Memory B cell (primary cell): ENCODE measurements around the gene PTAR1.
"Not testable (repeated sequence)": the region's sequence is repeated elsewhere in the genome, so short reads cannot be mapped to it uniquely, and the experiment has no call there.

Source experiments
- ATAC-seq: fragments of 150-1000 bp; cut with Tn5 transposase; 2 replicates; pipeline ENCODE4 v1.10.0; 2021; ENCODE audit warnings: low read depth, mild to moderate bottlenecking, moderate library complexity
- DNase-seq, 2 donors: peaks; one replicate each; pipeline ENCODE4 v3.0.0; 2022; ENCODE audit warnings: low spot score in 2 of 2
- H3K27ac Mint-ChIP-seq: one replicate; pipeline ENCODE4 v1.8.0; 2022; ENCODE audit warnings: mild to moderate bottlenecking, moderate library complexity, mixed read lengths
- H3K27me3 Mint-ChIP-seq: one replicate; pipeline ENCODE4 v1.8.0; 2022; ENCODE audit warnings: mixed read lengths
- H3K36me3 Mint-ChIP-seq: one replicate; pipeline ENCODE4 v1.8.0; 2022; ENCODE audit warnings: mild to moderate bottlenecking, mixed read lengths
- H3K4me1 Mint-ChIP-seq: one replicate; pipeline ENCODE4 v1.8.0; 2022; ENCODE audit warnings: mixed read lengths
- H3K4me3 Mint-ChIP-seq: one replicate; pipeline ENCODE4 v1.8.0; 2022; ENCODE audit warnings: mild to moderate bottlenecking, moderate library complexity, mixed read lengths
- H3K9me3 Mint-ChIP-seq: one replicate; pipeline ENCODE4 v1.8.0; 2022; ENCODE audit warnings: mixed read lengths

The PTAR1 gene

DNA sequence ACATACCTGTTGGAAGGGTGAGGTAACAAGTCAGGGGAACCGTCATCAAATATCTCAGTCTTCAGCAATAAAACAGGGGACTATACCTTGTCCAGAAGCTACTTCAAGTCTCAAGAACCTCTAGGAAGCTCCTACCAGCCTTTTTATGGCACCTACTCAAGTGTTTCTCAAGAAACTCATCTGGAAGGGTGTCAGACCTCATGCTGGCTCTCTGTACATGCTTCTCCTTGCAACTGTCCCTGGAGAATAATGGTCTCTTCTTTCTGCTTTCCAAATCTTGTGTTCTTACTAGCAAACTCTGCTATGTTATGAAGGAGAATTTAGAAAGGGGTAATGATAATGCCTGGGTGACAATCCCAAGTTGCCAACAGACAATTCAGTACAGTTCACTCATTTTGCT, 8.3 kb upstream of the PTAR1 start:
- Mint-ChIP-seq H3K27ac (no peak overlapping the region), H3K9me3 (no peaks in the 10 kb centered on the region), H3K27me3 (no peaks in the 10 kb centered on the region), H3K4me3 (no peak overlapping the region), H3K36me3 (no peaks in the 10 kb centered on the region), H3K4me1 (no peaks in the 10 kb centered on the region)
- DNase-seq (no peak), ATAC-seq (no peak)

DNA sequence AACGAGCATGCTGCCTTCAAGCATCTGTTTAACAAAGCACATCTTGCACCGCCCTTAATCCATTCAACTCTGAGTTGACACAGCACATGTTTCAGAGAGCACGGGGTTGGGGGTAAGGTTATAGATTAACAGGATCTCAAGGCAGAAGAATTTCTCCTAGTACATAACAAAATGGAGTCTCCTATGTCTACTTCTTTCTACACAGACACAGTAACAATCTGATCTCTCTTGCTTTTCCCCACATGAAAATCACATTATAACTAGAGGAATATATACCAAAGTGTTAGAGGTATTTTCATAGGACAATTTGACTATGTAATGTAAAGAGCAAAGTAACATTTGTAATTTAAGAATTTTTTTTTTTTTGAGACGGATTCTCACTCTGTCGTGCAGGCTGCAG, 4.1 kb upstream of the PTAR1 start:
- H3K4me1 Mint-ChIP-seq, ATAC-seq, DNase-seq, H3K4me3 Mint-ChIP-seq, H3K27ac Mint-ChIP-seq, H3K27me3 Mint-ChIP-seq, H3K9me3 Mint-ChIP-seq, H3K36me3 Mint-ChIP-seq: not testable (repeated sequence)

DNA sequence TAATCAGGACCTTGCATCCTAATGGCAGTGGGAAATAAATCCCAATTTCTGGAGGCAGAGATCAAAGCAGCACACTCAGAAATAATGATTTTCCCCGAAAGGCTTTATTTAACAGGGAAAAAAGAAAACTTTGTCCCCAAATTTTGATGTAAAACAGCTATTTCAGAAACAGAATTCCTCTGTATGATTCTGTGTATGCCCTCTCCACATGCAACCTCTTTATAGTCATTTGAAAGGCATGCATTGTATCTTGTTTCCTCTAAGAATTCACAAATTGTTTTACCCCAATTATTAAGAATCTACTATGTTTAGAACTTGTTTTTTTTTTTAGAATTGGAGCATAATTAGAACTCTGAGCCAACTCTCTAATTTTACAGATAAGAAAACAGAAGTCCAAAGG, 2.7 kb upstream of the PTAR1 start:
- Mint-ChIP-seq H3K36me3 (peaks cover 2% of the 10 kb centered on the region), H3K27me3 (no peaks in the 10 kb centered on the region), H3K4me3 (no peak overlapping the region), H3K9me3 (no peaks in the 10 kb centered on the region), H3K27ac (no peak overlapping the region), H3K4me1 (peaks cover 8% of the 10 kb centered on the region)
- ATAC-seq (no peak), DNase-seq (no peak)

DNA sequence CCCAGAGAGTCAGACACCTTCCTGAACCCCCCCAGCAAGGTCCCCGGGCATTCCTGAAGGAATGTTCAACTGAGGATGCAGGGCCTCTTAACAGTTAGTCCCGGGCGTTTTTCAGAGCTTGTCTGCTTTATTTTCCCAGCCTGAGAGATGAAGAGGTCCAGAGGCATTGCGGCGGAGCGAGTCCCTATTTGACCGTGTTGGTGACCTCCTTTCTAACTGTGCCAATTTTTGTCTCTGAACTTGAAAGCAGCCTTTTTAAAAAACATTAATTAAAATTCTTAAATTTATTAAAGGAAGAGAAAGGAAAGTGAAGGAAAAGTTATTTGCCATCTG, 433 bp upstream of the PTAR1 start:
- Mint-ChIP-seq H3K27me3 (no peaks in the 10 kb centered on the region), H3K4me1 (peaks cover 14% of the 10 kb centered on the region), H3K9me3 (no peaks in the 10 kb centered on the region), H3K4me3 (peak overlapping the region; percentile 95), H3K36me3 (peaks cover 4% of the 10 kb centered on the region), H3K27ac (peak overlapping the region; percentile 93)
- no peak for DNase-seq
- ATAC-seq: no peak

DNA sequence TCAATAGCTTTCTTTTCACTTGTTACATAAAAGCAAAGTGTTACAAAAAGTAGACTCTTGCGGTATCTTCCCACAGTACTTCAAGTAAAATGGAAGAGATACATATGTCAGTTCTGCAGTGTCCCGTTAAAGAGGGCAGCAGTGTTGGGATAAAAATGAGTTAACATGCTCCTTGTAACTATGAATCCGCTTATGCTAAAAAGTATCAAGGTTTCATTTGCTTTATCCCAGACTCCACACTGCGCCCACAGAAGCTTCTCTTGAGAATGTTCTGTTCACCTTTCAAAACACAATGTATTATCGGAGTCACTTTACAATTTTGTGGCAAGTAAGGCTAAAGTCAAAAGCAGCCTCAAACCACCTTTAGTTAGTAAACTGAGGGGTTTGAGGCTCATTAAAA, 790 bp downstream of the PTAR1 start:
- H3K9me3 Mint-ChIP-seq: no peaks in the 10 kb centered on the region
- peaks cover 15% of the 10 kb centered on the region for H3K4me1 Mint-ChIP-seq
- DNase-seq (no peak), ATAC-seq (no peak)
- peak overlapping the region; percentile 95 for H3K4me3 Mint-ChIP-seq
- H3K36me3 Mint-ChIP-seq: peaks cover 4% of the 10 kb centered on the region
- H3K27me3 Mint-ChIP-seq: no peaks in the 10 kb centered on the region
- H3K27ac Mint-ChIP-seq: peak overlapping the region; percentile 93

DNA sequence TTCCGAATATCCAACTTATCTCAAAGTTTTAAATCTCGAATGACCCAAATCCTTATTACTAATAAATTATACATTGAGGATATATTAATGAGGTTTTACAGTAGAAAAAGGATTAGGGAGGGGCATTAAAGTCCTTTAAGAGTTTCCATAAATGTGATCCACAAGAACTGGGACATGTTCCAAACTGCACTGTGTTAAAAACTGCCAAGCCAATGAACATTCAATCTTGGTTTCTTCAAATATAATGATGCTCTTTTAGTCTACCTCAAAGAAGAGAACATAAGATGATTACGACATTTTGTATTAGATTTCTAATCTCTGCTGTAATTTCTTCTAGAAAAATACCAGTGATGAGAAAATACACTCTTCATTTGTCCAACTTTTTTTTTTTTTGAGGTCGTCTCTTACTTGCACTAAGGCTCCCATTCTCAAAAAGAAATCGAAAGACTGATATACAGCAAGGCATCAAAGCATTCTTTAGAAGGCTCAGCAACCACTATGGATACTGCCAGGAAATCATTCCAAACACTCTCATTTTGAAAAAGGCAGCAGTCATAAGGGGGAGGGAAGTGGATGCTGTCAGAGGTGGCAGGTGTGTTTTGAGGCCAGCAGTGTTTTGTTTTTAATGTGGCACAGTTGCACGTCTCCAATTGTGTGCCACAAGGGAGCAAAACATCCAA, 1.7 kb downstream of the PTAR1 start:
- no peak for DNase-seq
- peaks cover 22% of the 10 kb centered on the region for H3K4me1 Mint-ChIP-seq
- no peak overlapping the region for H3K27ac Mint-ChIP-seq
- H3K27me3 Mint-ChIP-seq: no peaks in the 10 kb centered on the region
- H3K4me3 Mint-ChIP-seq: peak overlapping the region; percentile 62
- H3K9me3 Mint-ChIP-seq: no peaks in the 10 kb centered on the region
- H3K36me3 Mint-ChIP-seq: peaks cover 4% of the 10 kb centered on the region
- no peak for ATAC-seq

DNA sequence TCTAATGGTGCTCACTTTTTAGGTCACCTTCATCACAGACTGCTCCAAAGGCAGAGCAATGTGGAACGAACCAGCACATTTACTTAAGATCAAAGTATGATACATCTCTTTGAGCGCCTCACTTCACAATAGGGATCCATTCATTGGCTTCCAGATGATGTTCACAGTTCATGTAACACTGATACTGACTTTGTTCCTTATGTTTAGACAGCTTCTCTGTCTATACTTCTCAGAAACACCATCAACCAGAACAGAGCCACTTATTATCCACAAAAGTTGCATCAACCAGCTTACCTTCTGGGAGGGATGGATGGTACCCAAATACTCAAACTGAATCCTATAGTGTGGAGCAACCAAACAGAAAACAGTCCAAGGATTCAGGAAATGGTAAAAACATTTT, 4.6 kb downstream of the PTAR1 start:
- Mint-ChIP-seq H3K4me3 (no peak overlapping the region), H3K36me3 (peaks cover 4% of the 10 kb centered on the region), H3K27me3 (no peaks in the 10 kb centered on the region), H3K4me1 (peaks cover 22% of the 10 kb centered on the region), H3K27ac (no peak overlapping the region), H3K9me3 (no peaks in the 10 kb centered on the region)
- DNase-seq (no peak), ATAC-seq (no peak)

DNA sequence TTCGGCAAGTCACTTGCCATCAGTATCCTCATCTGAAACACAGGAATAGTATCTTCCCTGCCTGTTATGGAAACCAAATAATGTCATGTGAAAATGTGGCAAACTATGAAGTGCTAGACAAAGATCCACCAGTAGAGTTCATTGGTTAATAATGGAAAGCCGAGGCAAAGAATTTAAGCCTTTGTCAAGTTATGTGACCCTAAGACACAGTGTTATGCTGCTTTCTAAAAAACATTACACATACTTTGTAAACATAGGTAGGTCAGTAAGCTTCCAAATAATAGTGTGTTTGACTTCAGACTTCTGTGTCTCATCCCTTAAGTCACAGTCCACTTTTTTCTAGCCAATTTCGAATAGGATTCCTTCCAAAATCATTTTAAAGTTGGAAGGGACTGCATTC, 6.0 kb downstream of the PTAR1 start:
- no peak overlapping the region for H3K4me3 Mint-ChIP-seq
- H3K4me1 Mint-ChIP-seq: peaks cover 22% of the 10 kb centered on the region
- H3K9me3 Mint-ChIP-seq: no peaks in the 10 kb centered on the region
- peaks cover 9% of the 10 kb centered on the region for H3K36me3 Mint-ChIP-seq
- DNase-seq (no peak), ATAC-seq (no peak)
- H3K27me3 Mint-ChIP-seq: no peaks in the 10 kb centered on the region
- no peak overlapping the region for H3K27ac Mint-ChIP-seq

DNA sequence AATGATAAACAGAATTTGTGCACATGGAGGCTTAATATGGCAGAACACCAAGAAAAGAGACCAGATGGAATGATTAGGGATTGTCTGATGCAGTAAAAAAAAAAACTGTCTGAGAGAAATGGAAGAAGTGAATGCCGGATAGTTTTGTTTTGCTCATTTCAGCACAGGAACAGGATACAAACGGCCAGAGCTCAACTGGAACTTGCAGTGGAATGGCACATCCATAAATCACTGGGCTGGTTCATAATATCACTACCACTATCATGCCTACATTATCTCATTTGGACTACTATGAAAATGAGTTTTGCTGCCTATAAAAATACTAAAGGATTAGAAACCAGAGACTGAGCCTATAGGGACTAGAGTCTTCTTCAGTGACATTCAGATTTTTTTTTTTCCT, 9.7 kb downstream of the PTAR1 start:
- H3K9me3 Mint-ChIP-seq: no peaks in the 10 kb centered on the region
- peaks cover 28% of the 10 kb centered on the region for H3K4me1 Mint-ChIP-seq
- H3K27me3 Mint-ChIP-seq: no peaks in the 10 kb centered on the region
- H3K36me3 Mint-ChIP-seq: peaks cover 25% of the 10 kb centered on the region
- ATAC-seq (no peak), DNase-seq (no peak)
- H3K4me3 Mint-ChIP-seq: no peak overlapping the region
- H3K27ac Mint-ChIP-seq: no peak overlapping the region

DNA sequence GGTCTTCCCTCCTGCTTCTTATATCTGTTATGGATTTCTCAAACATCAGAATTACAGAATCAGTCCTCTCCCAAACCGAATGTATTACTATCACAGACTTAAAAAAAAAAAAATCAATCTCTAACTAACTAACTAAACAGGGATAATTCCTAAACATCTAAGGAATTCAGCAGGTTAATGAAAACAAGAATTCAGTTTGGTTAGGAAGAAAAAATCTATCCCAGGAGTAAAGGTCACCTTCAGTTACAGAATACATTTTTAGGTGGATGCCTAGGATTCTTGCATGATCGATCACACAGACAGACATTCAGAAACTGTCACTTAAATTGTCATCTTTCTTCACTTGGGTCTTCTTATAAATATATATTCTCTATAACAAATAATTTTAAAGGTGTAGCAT, 11.5 kb downstream of the PTAR1 start:
- H3K27me3 Mint-ChIP-seq: no peaks in the 10 kb centered on the region
- no peak overlapping the region for H3K4me3 Mint-ChIP-seq
- ATAC-seq: no peak
- no peak for DNase-seq
- no peaks in the 10 kb centered on the region for H3K9me3 Mint-ChIP-seq
- peaks cover 27% of the 10 kb centered on the region for H3K4me1 Mint-ChIP-seq
- peaks cover 31% of the 10 kb centered on the region for H3K36me3 Mint-ChIP-seq
- peak overlapping the region; percentile 42 for H3K27ac Mint-ChIP-seq

DNA sequence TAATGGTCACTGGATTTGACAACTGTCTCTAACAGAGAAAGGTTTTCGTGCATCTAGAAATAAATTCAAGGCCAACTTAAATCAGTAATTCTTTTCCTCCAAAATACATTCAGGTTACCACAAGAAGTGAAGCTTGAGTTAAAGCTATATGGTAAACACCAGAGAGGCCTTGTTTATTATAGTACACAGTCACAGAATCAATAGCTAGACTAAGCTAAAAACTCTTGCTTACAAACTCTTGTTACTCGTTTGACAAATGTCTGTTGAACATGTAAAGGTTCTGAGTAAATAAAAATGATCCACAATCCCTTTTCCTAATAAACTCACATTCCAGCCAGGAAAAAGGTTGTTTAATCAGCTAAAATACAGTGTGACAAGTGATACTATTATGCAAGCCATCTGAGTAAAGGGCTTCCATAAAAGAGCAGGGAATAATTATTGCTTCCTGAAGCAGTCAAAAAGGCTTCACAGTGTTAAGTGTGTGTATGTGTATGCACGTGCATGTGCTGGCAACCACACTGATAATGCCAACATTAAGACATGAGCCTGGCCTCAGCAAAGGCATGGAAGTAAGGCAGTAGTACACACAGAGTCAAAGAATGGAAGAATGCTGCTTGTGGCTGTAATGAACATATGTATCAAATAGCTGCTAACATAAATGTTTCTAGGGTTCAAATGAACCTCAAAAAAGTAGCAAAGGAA, 12.8 kb downstream of the PTAR1 start:
- H3K4me1 Mint-ChIP-seq: peaks cover 27% of the 10 kb centered on the region
- no peak overlapping the region for H3K27ac Mint-ChIP-seq

DNA sequence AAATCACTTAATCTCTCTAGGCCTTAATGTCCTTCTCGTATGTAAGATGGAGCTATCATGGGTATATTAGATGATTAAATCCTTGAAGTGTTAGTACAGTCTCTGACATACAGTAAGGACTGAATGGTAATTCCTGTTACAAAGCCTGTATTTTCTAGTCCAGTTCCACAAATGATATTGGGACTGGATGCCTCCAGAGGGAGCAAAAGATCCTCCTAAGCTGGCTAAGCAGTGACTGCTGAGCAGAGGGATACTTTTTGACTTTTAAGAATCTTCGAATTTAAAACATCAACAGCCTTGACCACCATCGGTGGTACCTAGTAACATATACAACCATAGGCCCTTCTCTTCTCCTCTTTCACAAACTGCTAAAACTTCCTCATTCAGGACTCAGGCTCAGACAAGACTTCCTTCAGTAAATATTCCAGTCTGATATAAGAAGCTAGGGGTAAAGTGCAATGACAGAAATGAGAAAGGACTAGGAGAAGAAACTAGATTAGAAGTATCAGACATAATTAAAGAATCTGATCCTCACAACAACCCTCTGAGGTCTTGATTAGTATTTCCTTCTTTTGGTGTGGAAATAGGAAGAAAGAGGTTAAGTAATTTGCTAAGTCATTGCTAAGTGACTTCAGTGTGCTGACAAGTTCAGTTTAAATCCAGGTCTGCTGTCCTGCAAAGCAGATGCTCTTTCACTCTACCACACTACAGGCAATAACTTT, 13.9 kb downstream of the PTAR1 start:
- Mint-ChIP-seq H3K4me1 (peaks cover 27% of the 10 kb centered on the region), H3K27me3 (no peaks in the 10 kb centered on the region), H3K27ac (no peak overlapping the region), H3K9me3 (no peaks in the 10 kb centered on the region), H3K36me3 (peaks cover 37% of the 10 kb centered on the region), H3K4me3 (no peak overlapping the region)
- no peak for ATAC-seq
- no peak for DNase-seq

More for the DNA sequence above, 12.8 kb downstream of the PTAR1 start:
- no peaks in the 10 kb centered on the region for H3K27me3 Mint-ChIP-seq
- no peak overlapping the region for H3K4me3 Mint-ChIP-seq
- H3K9me3 Mint-ChIP-seq: no peaks in the 10 kb centered on the region
- DNase-seq (no peak), ATAC-seq (no peak)
- H3K36me3 Mint-ChIP-seq: peaks cover 33% of the 10 kb centered on the region

DNA sequence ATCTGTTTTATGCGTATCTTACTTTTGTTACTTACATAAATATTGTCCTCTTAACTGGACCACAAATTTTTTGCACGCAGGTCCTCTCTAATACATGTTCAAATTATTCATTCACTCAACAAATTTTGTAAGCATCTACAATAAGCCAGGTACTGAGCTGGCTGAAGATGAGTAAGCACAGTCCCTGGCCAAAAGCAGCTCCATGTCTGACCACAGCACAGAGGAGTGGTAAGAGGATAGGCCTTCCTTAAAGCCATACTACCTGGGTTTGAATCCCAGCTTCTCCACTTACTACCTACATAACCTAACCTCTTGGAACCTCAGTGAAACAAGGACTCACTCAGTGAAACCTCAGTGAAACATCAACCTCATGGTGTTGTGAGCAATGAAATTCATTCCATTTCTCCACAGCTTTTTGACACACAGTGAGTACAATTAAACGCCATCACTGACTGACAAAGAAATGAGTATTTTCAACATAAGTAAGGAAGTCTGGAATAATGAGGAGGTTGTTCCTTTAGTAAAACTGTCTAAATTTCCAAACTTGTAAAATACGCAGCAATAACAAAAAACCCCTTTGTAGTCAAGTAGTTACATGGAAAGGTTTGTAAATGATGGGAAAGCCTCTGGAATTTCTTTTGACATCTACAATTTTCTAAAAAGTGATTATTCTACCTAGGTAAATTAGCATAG, 15.0 kb downstream of the PTAR1 start:
- Mint-ChIP-seq H3K4me3 (no peak overlapping the region), H3K4me1 (peaks cover 24% of the 10 kb centered on the region), H3K27ac (no peak overlapping the region), H3K9me3 (no peaks in the 10 kb centered on the region), H3K27me3 (no peaks in the 10 kb centered on the region), H3K36me3 (peaks cover 41% of the 10 kb centered on the region)
- DNase-seq (no peak), ATAC-seq (no peak)

DNA sequence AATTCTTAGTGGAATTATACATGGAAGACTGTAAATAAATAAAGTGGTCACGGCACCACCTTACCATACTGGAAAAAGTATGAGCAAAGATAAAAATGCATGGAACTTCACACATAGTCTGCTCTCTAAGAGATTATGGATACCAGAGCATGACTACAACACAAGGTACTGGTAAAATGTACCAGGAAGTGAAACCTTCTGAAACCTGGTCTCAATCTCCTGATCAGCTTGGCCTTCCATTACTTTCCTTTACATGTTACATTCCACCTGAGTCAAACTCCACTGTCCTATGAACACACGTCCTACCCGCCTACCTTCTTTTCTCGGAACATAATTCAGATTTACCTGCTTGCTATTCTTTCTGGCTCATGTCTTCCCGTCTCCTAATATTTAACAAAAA, 15.9 kb downstream of the PTAR1 start:
- no peak for ATAC-seq
- Mint-ChIP-seq H3K4me1 (peaks cover 23% of the 10 kb centered on the region), H3K36me3 (peaks cover 42% of the 10 kb centered on the region)

More for the DNA sequence above, 15.9 kb downstream of the PTAR1 start:
- H3K4me3 Mint-ChIP-seq: no peak overlapping the region
- H3K9me3 Mint-ChIP-seq: no peaks in the 10 kb centered on the region
- DNase-seq: no peak
- H3K27me3 Mint-ChIP-seq: no peaks in the 10 kb centered on the region
- H3K27ac Mint-ChIP-seq: no peak overlapping the region
